GM18870 (cell line): ENCODE measurements around the gene WWC2.
"Not testable (repeated sequence)": the region's sequence is repeated elsewhere in the genome, so short reads cannot be mapped to it uniquely, and the experiment has no call there.

Experiments used
- ATAC-seq: cut with Tn5 transposase; IDR thresholded peaks from one replicate; pipeline ENCODE4 v1.9.1; 2021; ENCODE audit warnings: moderate library complexity; ENCODE audit not compliant: unreplicated experiment

WWC2 gene

GRCh38 chr4:183288955-183289354, 189.9 kb downstream of the WWC2 start:
- no peak for ATAC-seq

GRCh38 chr4:183289688-183290087, 190.6 kb downstream of the WWC2 start:
- no peak for ATAC-seq

DNA sequence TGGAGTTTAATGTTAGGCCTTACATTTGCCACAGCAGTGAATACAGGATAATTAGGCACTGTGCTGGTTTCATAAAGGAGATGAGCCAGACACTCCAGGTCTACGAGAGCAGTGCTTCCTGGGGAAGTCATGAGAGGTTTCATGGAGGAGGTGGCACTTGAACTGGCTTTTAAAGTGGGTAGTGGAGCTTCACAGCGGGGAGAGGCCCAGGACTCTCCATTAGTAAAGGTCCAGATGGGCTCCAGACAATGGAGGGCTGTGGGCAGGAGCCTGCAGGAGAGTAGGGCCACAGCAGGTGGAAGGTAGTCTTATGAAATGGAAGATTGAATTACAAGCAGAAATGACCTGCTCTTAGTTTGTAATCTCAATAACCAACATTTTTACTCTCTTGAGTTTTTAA, 192.0 kb downstream of the WWC2 start:
- ATAC-seq = no peak

DNA sequence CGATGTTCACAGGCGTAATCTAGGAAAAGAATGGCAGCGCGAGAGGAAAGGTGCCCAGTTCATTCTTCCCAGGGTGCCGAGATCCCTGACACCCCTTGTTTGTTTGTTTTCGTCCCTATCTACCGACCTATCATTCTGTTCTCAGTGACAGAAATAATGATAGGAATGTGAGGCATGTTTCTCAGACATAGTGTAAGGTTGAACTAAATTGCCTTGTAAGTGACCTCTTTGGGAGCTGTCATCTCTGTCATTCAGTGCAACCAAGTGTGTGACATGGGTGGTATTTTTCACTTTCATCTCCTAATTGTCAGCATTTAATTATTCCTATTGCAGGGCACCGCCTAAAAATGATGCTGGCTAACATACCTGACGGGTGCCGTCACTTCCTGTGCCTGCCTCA, 196.7 kb downstream of the WWC2 start:
- no peak for ATAC-seq

GRCh38 chr4:183297675-183298074, 198.6 kb downstream of the WWC2 start:
- peak; percentile 77 for ATAC-seq

DNA sequence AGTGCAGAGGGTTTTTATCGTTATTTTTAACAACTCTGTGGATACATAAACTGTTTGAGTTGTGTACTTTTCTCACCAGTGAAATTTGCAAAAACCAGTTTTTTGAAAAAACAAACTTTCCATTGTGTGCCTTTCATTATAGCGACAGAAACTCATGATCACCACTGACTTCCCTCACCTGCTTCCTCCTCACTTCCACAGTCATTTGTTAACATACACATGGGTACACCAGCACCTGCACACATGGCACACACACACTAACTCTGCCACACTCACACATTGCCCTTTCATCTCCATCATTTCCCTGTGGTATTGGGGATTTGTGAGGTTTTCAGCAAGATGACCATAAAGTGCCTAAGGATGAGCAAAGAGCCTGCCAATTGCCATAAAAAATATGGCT, 200.4 kb downstream of the WWC2 start:
- ATAC-seq = no peak

DNA sequence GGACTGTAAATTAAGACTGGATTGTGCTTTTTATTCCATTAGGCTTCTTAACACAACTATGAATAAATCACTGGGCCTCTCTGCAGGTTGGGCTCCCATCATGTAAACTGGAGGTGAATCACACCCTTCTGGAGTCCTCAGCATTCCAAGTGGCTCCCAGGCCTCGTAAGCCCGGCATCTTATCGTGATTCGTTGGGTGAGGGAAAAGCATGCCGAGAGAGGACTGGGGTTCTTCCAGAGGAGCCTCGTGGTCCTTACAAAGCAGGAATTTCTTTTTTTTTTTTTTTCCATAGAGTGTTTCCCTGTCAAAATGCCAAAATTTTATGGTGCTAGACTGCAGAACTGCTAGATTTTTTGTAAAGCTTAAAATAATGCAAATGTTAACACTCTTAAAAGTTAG, 201.0 kb downstream of the WWC2 start:
- ATAC-seq = no peak

DNA sequence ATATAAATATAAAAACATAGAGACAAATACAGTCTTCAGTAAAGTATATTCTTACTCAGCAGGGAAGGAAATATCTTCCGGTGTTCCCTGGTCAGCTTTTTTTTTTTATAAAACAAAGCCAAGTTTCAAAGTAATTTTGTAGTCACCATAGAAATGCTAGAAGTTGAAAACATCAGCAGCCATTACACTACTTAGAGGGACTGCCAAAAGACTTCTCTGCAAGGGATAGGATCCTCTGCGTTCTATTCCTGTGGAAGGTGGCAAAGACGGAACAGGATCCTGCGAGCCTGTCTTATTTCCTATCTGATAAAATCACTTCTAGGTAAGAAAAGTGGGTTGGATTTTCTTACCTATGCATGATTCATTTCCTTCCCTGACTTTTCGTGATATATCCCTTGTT, 201.6 kb downstream of the WWC2 start:
- ATAC-seq = no peak

GRCh38 chr4:183303301-183303700, 204.2 kb downstream of the WWC2 start:
- ATAC-seq = no peak

GRCh38 chr4:183304067-183304466, 205.0 kb downstream of the WWC2 start:
- no peak for ATAC-seq

- no peak for ATAC-seq
Measured at GRCh38 chr4:183304538-183304937, 205.5 kb downstream of the WWC2 start.

- no peak for ATAC-seq
Measured at GRCh38 chr4:183306811-183307210, 207.8 kb downstream of the WWC2 start.

GRCh38 chr4:183312841-183313240, 213.8 kb downstream of the WWC2 start:
- no peak for ATAC-seq

DNA sequence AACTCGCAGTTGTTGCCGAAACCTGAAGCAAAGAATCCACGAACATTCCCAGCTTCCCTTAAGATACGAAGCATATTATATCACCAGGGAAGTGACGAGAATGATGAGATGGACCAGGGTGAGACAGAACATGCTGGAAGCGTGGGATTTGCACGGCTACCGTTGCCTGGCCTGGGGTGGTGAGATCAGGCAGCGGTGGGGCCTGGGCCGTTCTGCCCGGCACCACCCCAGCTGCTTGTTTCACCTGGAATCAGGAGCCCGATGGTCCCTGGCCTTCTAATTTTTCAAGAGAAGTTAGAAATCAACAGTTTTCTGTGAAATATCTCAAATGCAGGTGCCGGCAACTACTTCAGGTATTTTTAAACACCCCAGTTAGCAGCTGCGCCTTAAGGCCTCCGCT, 215.3 kb downstream of the WWC2 start:
- ATAC-seq = no peak

- ATAC-seq = no peak
Measured at GRCh38 chr4:183314806-183315205, 215.7 kb downstream of the WWC2 start.

DNA sequence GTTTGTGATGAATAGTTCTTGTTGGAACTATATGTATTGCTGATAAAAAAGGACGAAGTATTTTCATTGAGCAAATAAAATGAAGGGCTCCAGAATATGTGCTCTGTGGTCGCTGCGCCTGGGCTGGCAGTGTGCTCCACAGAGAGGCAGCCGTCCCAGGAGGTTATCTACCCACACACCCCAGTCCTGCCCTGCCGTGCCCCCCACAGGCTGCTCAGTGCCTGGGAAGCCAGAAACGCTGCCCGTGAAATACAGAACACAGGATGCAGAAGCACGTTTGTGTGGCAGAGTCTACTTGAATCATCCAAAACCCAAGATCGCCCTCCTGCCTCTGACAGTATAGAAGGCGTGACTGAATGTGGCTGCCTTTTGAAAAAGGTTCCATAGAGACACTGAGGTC, 219.6 kb downstream of the WWC2 start:
- no peak for ATAC-seq

DNA sequence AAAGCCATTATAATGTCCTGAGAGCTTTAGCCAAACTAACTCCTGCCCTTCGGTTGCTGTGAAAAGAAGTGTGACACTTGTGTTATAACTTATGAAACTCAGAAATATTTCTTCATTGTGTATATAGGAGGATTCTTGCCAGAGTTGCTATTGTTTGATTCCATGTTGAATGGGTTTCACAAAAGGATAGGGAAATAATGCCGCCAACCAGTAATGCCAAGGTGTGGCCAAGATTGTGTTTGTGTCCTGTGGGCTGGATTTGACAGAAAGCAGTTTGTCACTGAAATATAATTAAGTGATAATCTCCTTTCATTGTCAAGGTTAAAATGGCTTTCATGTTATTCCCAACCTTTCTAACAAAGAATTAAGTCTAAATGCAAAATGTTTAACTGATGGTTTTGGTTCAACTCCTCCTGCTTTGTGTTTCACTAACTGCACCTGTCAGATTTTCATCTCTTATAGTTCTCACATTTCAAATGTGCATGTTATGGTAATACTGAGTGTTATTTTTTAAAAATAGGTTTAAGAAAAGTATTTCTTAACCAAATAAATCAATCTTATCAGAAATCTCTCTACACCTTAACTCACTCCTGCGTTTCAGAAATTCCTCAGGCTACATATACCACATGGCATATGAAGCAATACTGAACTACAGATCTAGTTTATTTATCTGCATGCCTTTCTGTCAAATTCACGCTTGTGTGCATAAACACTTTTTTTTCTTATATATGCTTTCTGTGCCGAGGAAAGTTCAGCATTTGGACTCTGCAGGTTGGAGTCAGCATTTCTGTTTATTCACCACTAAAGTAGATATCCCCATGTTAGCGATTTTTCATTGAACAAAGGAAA, 221.4 kb downstream of the WWC2 start, which contains the start of gene CLDN22:
Gene CLDN22 (minus strand): TSS at position 66 of the 849 bp plus-strand sequence. CDS start 58 bp downstream, at position 8.
- no peak for ATAC-seq

DNA sequence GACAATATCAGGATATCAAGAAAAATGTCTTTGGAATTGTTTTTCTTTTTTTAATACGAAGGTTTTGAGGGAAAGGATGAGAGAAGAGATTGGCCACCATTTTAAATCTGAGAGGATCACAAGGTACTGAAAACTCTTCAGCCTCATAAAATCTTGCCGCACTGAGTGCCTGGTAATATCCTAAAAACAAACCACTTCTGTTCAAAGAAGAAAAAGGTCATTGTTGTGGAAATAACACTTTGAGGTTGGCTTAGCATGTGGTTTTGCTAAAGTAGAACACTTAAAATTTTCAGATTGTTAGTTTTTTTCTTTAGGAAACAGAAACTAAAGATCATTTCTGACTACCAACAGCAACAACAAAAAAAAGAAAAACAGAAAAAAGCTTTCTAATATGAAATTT, 222.0 kb downstream of the WWC2 start:
- ATAC-seq = no peak

DNA sequence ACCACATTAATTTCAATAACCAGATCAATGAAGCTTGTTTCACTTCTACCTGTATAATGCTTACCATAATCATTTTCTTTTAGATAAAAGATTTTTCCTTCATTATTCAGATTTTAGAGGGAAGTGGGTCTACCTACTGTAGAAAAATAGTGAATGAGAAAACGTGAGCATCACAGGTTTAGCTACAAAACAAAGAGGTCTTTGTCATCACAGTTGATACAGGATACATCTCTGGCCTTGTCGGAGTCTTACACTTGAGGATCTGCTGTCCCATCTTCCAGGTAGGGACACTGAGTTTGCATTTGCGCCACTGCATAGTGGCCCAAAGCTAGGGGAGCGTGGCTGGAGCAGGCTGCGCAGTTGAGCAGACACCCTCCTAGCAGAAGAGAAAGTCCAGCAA, 222.5 kb downstream of the WWC2 start:
- no peak for ATAC-seq

DNA sequence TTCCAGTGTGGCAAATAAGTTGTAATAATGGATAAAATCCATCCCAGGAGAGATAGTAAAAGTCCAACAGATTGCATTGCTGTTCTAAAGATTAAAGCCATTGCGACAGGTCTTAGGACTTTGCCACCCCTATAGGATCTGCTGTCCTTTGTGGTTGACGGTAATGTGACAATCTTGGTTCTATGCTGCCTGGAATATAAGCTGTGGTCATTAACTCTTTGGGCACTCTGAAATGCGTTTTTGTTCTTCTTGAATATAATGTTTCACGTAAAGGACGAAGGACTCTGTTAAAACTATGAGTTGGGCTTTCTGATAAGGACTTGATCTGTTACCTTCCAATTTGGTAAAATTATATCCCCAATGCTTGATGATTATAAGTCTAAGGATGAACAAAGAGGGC, 223.3 kb downstream of the WWC2 start, which contains the start of gene CLDN24:
Gene CLDN24 (minus strand): TSS at position 101 of the 400 bp plus-strand sequence. CDS start 0 bp downstream, at position 101.
- ATAC-seq = no peak

DNA sequence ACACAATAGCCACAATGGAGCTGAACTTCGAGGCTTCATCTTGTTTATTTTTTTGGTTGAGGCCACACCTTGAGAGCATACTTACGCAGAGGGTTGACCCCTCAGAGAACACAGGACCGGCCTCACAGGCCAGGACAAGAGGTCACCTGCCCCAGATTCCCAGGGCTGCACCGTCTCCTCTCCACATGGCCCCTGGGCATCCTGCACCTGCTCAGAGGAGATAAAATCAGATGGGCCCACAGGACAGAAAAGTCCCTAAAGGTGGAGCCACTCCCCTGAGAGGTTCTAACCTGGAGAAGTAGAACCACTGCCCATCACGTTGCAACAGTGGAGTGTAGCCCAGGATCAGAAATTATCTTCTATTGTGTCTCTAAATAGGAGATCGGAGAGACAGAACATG, 224.2 kb downstream of the WWC2 start:
- no peak for ATAC-seq

- ATAC-seq = not testable (repeated sequence)
Measured at GRCh38 chr4:183324056-183324455, 225.0 kb downstream of the WWC2 start.

GRCh38 chr4:183324619-183325018, 225.6 kb downstream of the WWC2 start:
- no peak for ATAC-seq
